HEK293 (cell line): Measurements from ENCODE around the gene HIGD2A.

ENCODE experiments used
- ATF2 ChIP-seq: fragments of 450-650 bp; formaldehyde crosslinking; IDR thresholded peaks from 2 replicates; pipeline ENCODE4 v1.5.1; 2016; ENCODE audit warnings: missing biosample characterization, missing genetic modification characterization, low read depth
- BCL11B ChIP-seq: fragments of 450-650 bp; formaldehyde crosslinking; IDR thresholded peaks from 2 replicates; pipeline ENCODE4 v1.5.1; 2016; ENCODE audit warnings: low read depth, missing biosample characterization, missing genetic modification characterization
- HOXA7 ChIP-seq: sonication (generic); formaldehyde crosslinking; IDR thresholded peaks from 2 replicates; pipeline ENCODE4 v1.8.1; 2022; ENCODE audit warnings: missing genetic modification reagents, borderline replicate concordance
- INSM2 ChIP-seq: fragments of 450-650 bp; formaldehyde crosslinking; IDR thresholded peaks from 2 replicates; pipeline ENCODE4 v1.5.1; 2016; ENCODE audit warnings: missing biosample characterization, missing genetic modification characterization
- KLF10 ChIP-seq: fragments of 450-650 bp; IDR thresholded peaks from 2 replicates; pipeline ENCODE4 v1.5.1; 2018; ENCODE audit warnings: missing biosample characterization, mild to moderate bottlenecking, missing genetic modification characterization
- KLF8 ChIP-seq: fragments of 450-650 bp; formaldehyde crosslinking; IDR thresholded peaks from 2 replicates; pipeline ENCODE4 v1.5.1; 2016; ENCODE audit warnings: missing biosample characterization, missing genetic modification characterization
- MZF1 ChIP-seq: fragments of 450-650 bp; formaldehyde crosslinking; IDR thresholded peaks from 2 replicates; pipeline ENCODE4 v1.5.1; 2017; ENCODE audit warnings: missing biosample characterization, missing genetic modification characterization, borderline replicate concordance
- REPIN1 ChIP-seq: fragments of 450-650 bp; formaldehyde crosslinking; IDR thresholded peaks from 2 replicates; pipeline ENCODE4 v1.5.1; 2017; ENCODE audit warnings: missing biosample characterization, missing genetic modification characterization, low read depth
- TCF7L2 ChIP-seq: IDR thresholded peaks from 2 replicates; pipeline ENCODE4 v1.6.1; 2011; ENCODE audit warnings: low read depth, mild to moderate bottlenecking, inconsistent platforms, low read length, moderate library complexity, borderline replicate concordance
- ZBTB7A ChIP-seq: fragments of 450-650 bp; formaldehyde crosslinking; IDR thresholded peaks from 2 replicates; pipeline ENCODE4 v1.5.1; 2016; ENCODE audit warnings: low read depth, missing biosample characterization, missing genetic modification characterization
- ZEB2 ChIP-seq: fragments of 450-650 bp; formaldehyde crosslinking; IDR thresholded peaks from 2 replicates; pipeline ENCODE4 v1.5.1; 2016; ENCODE audit warnings: missing biosample characterization, missing genetic modification characterization
- ZNF138 ChIP-seq: fragments of 450-650 bp; formaldehyde crosslinking; IDR thresholded peaks from 2 replicates; pipeline ENCODE4 v1.5.1; 2016; ENCODE audit warnings: missing biosample characterization, missing genetic modification characterization, borderline replicate concordance
- ZNF16 ChIP-seq: fragments of 450-650 bp; formaldehyde crosslinking; IDR thresholded peaks from 2 replicates; pipeline ENCODE4 v1.5.1; 2016; ENCODE audit warnings: low read depth, missing biosample characterization, missing genetic modification characterization
- ZNF2 ChIP-seq: fragments of 450-650 bp; formaldehyde crosslinking; IDR thresholded peaks from 2 replicates; pipeline ENCODE4 v1.5.1; 2016; ENCODE audit warnings: missing biosample characterization, missing genetic modification characterization
- ZNF292 ChIP-seq: fragments of 450-650 bp; formaldehyde crosslinking; IDR thresholded peaks from 2 replicates; pipeline ENCODE4 v1.5.1; 2016; ENCODE audit warnings: low read depth, missing biosample characterization, missing genetic modification characterization, borderline replicate concordance
- ZNF335 ChIP-seq: fragments of 450-650 bp; formaldehyde crosslinking; conservative IDR thresholded peaks from 2 replicates; pipeline ENCODE4 v1.5.1; 2016; ENCODE audit warnings: missing biosample characterization, missing genetic modification characterization
- ZNF341 ChIP-seq: fragments of 450-650 bp; formaldehyde crosslinking; IDR thresholded peaks from 2 replicates; pipeline ENCODE4; 2016; ENCODE audit warnings: low read depth, missing biosample characterization, missing genetic modification characterization
- ZNF514 ChIP-seq: fragments of 450-650 bp; formaldehyde crosslinking; IDR thresholded peaks from 2 replicates; pipeline ENCODE4 v1.5.1; 2016; ENCODE audit warnings: missing biosample characterization, missing genetic modification characterization
- ZNF544 ChIP-seq: fragments of 450-650 bp; formaldehyde crosslinking; IDR thresholded peaks from 2 replicates; pipeline ENCODE4 v1.5.0; 2017; ENCODE audit warnings: missing biosample characterization, missing genetic modification characterization
- ZNF549 ChIP-seq: fragments of 450-650 bp; IDR thresholded peaks from 2 replicates; pipeline ENCODE4 v1.5.1; 2018; ENCODE audit warnings: missing biosample characterization, missing genetic modification characterization, mild to moderate bottlenecking, inconsistent platforms, moderate library complexity
- ZNF600 ChIP-seq: fragments of 450-650 bp; formaldehyde crosslinking; IDR thresholded peaks from 2 replicates; pipeline ENCODE4 v1.5.1; 2016; ENCODE audit warnings: missing biosample characterization, missing genetic modification characterization
- ZNF629 ChIP-seq: fragments of 450-650 bp; formaldehyde crosslinking; IDR thresholded peaks from 2 replicates; pipeline ENCODE4 v1.5.1; 2017; ENCODE audit warnings: missing biosample characterization, missing genetic modification characterization
- ZNF707 ChIP-seq: fragments of 450-650 bp; formaldehyde crosslinking; IDR thresholded peaks from 2 replicates; pipeline ENCODE4 v1.5.1; 2016; ENCODE audit warnings: missing biosample characterization, missing genetic modification characterization
- ZNF747 ChIP-seq: fragments of 450-650 bp; formaldehyde crosslinking; IDR thresholded peaks from 2 replicates; pipeline ENCODE4 v1.5.1; 2016; ENCODE audit warnings: missing biosample characterization, missing genetic modification characterization
- ZSCAN5A ChIP-seq: fragments of 450-650 bp; formaldehyde crosslinking; IDR thresholded peaks from 2 replicates; pipeline ENCODE4 v1.5.1; 2016; ENCODE audit warnings: missing biosample characterization, missing genetic modification characterization
- TF ChIP-seq, protein P1 (sequence below): fragments of 450-650 bp; formaldehyde crosslinking; conservative IDR thresholded peaks from 2 replicates; pipeline ENCODE4 v1.5.1; 2016; ENCODE audit warnings: low read depth, missing biosample characterization, missing genetic modification characterization
- TF ChIP-seq, protein P2 (sequence below): fragments of 450-650 bp; formaldehyde crosslinking; IDR thresholded peaks from 2 replicates; pipeline ENCODE4 v1.5.1; 2016; ENCODE audit warnings: missing biosample characterization, missing genetic modification characterization
- TF ChIP-seq, protein P3 (sequence below): fragments of 450-650 bp; formaldehyde crosslinking; IDR thresholded peaks from 2 replicates; pipeline ENCODE4 v1.5.1; 2016; ENCODE audit warnings: missing biosample characterization, missing genetic modification characterization, low read depth

Gene HIGD2A

DNA sequence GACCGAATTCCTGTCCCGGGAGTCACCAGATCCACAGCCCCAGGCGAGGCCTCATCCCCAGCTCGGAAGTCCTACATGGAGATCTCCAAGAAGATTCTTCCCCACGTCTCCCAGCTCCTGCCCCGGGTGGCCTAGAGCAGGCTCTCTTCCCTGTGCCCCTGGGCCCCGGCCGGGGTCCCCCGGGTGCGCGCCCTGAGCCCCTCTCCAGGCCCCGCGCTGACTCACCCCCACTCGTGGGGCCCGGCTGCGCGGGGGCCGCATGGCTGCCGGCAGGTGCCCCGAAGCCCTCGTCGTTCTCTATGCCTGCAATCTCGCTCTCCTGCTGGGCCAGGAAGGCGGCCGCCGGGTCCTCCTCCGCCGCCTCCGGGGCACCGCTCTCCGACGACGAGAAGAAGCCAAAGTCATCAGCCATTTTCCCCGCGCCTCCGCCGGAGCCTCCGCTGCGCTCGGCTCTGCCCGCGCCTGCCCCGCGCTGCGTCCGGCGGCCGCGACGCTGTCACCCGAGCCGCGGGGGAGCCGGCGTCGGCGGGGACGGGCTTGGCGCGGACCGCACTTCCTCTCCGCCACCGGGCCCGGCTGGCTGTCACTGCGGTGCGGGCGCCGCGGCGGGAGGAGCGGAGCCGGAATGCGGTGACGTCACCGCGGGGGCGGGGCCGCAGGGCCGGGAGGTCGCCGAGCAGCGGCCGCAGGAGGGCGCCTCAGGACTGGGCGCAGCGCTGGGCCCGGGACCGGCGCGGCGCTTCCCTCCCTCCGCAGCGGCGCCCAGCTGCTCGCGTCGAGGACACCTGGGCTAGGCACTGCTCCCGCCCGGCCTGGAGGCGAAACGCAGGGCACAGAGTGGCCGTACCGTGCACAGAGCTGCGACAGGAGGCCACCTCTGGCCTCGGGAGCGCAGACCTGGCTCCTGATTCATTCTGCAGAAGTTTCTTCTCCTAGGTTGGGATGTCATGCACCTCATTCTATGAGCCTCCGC, 27.7 kb downstream of the HIGD2A start, which contains the start of gene CLTB (continued):
- TF ChIP-seq REPIN1 = no peak; the same call in 1 of the 2 replicates
- TF ChIP-seq TCF7L2 = no peak
- no peak for TF ChIP-seq ZNF138 (tag by site-specific recombination)
- no peak for TF ChIP-seq ZNF292 (tag by site-specific recombination)
- TF ChIP-seq, protein P1, sequence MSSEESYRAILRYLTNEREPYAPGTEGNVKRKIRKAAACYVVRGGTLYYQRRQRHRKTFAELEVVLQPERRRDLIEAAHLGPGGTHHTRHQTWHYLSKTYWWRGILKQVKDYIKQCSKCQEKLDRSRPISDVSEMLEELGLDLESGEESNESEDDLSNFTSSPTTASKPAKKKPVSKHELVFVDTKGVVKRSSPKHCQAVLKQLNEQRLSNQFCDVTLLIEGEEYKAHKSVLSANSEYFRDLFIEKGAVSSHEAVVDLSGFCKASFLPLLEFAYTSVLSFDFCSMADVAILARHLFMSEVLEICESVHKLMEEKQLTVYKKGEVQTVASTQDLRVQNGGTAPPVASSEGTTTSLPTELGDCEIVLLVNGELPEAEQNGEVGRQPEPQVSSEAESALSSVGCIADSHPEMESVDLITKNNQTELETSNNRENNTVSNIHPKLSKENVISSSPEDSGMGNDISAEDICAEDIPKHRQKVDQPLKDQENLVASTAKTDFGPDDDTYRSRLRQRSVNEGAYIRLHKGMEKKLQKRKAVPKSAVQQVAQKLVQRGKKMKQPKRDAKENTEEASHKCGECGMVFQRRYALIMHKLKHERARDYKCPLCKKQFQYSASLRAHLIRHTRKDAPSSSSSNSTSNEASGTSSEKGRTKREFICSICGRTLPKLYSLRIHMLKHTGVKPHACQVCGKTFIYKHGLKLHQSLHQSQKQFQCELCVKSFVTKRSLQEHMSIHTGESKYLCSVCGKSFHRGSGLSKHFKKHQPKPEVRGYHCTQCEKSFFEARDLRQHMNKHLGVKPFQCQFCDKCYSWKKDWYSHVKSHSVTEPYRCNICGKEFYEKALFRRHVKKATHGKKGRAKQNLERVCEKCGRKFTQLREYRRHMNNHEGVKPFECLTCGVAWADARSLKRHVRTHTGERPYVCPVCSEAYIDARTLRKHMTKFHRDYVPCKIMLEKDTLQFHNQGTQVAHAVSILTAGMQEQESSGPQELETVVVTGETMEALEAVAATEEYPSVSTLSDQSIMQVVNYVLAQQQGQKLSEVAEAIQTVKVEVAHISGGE (tag by site-specific recombination) = no peak
- no peak for TF ChIP-seq ZNF629 (tag by site-specific recombination)
- TF ChIP-seq, protein P2, sequence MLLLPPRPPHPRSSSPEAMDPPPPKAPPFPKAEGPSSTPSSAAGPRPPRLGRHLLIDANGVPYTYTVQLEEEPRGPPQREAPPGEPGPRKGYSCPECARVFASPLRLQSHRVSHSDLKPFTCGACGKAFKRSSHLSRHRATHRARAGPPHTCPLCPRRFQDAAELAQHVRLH (tag by site-specific recombination) = no peak
- TF ChIP-seq ZBTB7A (tag by site-specific recombination) = no peak
- TF ChIP-seq, protein P3, sequence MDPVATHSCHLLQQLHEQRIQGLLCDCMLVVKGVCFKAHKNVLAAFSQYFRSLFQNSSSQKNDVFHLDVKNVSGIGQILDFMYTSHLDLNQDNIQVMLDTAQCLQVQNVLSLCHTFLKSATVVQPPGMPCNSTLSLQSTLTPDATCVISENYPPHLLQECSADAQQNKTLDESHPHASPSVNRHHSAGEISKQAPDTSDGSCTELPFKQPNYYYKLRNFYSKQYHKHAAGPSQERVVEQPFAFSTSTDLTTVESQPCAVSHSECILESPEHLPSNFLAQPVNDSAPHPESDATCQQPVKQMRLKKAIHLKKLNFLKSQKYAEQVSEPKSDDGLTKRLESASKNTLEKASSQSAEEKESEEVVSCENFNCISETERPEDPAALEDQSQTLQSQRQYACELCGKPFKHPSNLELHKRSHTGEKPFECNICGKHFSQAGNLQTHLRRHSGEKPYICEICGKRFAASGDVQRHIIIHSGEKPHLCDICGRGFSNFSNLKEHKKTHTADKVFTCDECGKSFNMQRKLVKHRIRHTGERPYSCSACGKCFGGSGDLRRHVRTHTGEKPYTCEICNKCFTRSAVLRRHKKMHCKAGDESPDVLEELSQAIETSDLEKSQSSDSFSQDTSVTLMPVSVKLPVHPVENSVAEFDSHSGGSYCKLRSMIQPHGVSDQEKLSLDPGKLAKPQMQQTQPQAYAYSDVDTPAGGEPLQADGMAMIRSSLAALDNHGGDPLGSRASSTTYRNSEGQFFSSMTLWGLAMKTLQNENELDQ (tag by site-specific recombination) = no peak
- peak; percentile 55; the same call in 1 of the 2 replicates for TF ChIP-seq ZNF600 (tag by site-specific recombination)
- TF ChIP-seq HOXA7 (CRISPR knock-in tag) = no peak
- no peak for TF ChIP-seq KLF8 (tag by site-specific recombination)
- TF ChIP-seq INSM2 = no peak
- TF ChIP-seq ZNF747 (tag by site-specific recombination) = no peak
- no peak for TF ChIP-seq ZNF514 (tag by site-specific recombination)
- no peak for TF ChIP-seq ZNF549 (tag by site-specific recombination)
- no peak for TF ChIP-seq ZSCAN5A (tag by site-specific recombination)
- no peak for TF ChIP-seq ZNF2 (tag by site-specific recombination)
- no peak for TF ChIP-seq ZNF707 (tag by site-specific recombination)
- TF ChIP-seq ZEB2 = no peak
- peak; percentile 72 for TF ChIP-seq ZNF335
- TF ChIP-seq ZNF341 (tag by site-specific recombination) = peak; percentile 58; the same call in 1 of the 2 replicates
- 0 out of 2 replicates have a peak, but pooled peaks have one; percentile 23 for TF ChIP-seq ATF2 (tag by site-specific recombination)
- no peak for TF ChIP-seq BCL11B (tag by site-specific recombination)
- TF ChIP-seq ZNF16 (tag by site-specific recombination) = no peak
- TF ChIP-seq KLF10 (tag by site-specific recombination) = peak; percentile 83
- TF ChIP-seq ZNF544 (tag by site-specific recombination) = no peak
- TF ChIP-seq MZF1 = no peak
